CD4-positive, alpha-beta T cell (primary cell): ENCODE measurements around the gene FNDC7. TPM values are rescaled to one million over a fixed set of nuclear protein-coding genes. Genes with fewer than 3 reads are reported as not detected.
A peak's percentile ranks its signal among the peaks of the same experiment; 100 is the strongest.

Experiments used
- ATAC-seq: fragments of 200-7000 bp; cut with Tn5 transposase; one replicate; pipeline ENCODE4 v1.10.0; 2022; ENCODE audit warnings: mild to moderate bottlenecking; ENCODE audit not compliant: poor library complexity
- CTCF ChIA-PET: fragments of 350-600 bp; sonication (Branson Sonifier 250); formaldehyde crosslinking; loops from one replicate; lab custom pipeline; 2021; ENCODE audit warnings: antibody characterized with exemption, inconsistent platforms; lab: Charles Lee
- POLR2A ChIA-PET: fragments of 350-600 bp; sonication (Branson Sonifier 250); formaldehyde crosslinking; loops from one replicate; lab custom pipeline; 2021; ENCODE audit warnings: antibody characterized with exemption, inconsistent platforms; lab: Charles Lee
- DNase-seq, 14 experiments: peaks; one replicate each; pipeline ENCODE4 v3.0.0-alpha.2; 2013 to 2020; ENCODE audit warnings: mixed read lengths in 2 of 14
- H3K27ac ChIP-seq, 2 donors: one replicate each; pipeline versions ENCODE4 v1.5.1 to v1.7.0; 2013; ENCODE audit warnings: low read length in 2 of 2, low read depth in 1 of 2, mild to moderate bottlenecking in 1 of 2
- H3K27me3 ChIP-seq, 2 experiments: 1 replicate in 1 of 2; 2 replicates in 1 of 2; pipeline versions ENCODE4 v1.6.1 to v1.7.0; 2013; ENCODE audit warnings: low read length in 2 of 2, control low read depth in 1 of 2, mild to moderate bottlenecking in 1 of 2, moderate library complexity in 1 of 2; ENCODE audit not compliant: insufficient read depth in 2 of 2, control insufficient read depth in 1 of 2
- H3K36me3 ChIP-seq: one replicate; pipeline ENCODE4 v1.6.1; 2013; ENCODE audit warnings: low read length, control low read depth; ENCODE audit not compliant: insufficient read depth
- H3K4me1 ChIP-seq: one replicate; pipeline ENCODE4 v1.6.1; 2013; ENCODE audit warnings: low read length, control low read depth; ENCODE audit not compliant: insufficient read depth
- H3K4me3 ChIP-seq: one replicate; pipeline ENCODE4 v1.5.1; 2013; ENCODE audit warnings: mild to moderate bottlenecking, low read length, moderate library complexity
- H3K9me3 ChIP-seq, 2 experiments: 1 replicate in 1 of 2; 2 replicates in 1 of 2; pipeline versions ENCODE4 v1.6.1 to v1.7.0; 2013; ENCODE audit warnings: low read length in 2 of 2, mild to moderate bottlenecking in 2 of 2, control low read depth in 1 of 2, moderate library complexity in 1 of 2; ENCODE audit not compliant: control insufficient read depth in 1 of 2, insufficient read depth in 1 of 2
- H3K27ac Mint-ChIP-seq: one replicate; pipeline ENCODE4 v1.8.0; 2020; ENCODE audit warnings: mixed read lengths
- H3K27me3 Mint-ChIP-seq: one replicate; pipeline ENCODE4 v1.8.0; 2021; ENCODE audit warnings: mixed read lengths
- H3K36me3 Mint-ChIP-seq: one replicate; pipeline ENCODE4 v1.8.0; 2021; ENCODE audit warnings: low read depth, mixed read lengths
- H3K4me1 Mint-ChIP-seq: one replicate; pipeline ENCODE4 v1.8.0; 2021; ENCODE audit warnings: low read depth, mixed read lengths
- H3K4me3 Mint-ChIP-seq: one replicate; pipeline ENCODE4 v1.8.0; 2020; ENCODE audit warnings: mild to moderate bottlenecking, mixed read lengths
- H3K9me3 Mint-ChIP-seq: one replicate; pipeline ENCODE4 v1.8.0; 2020; ENCODE audit warnings: mixed read lengths
- CTCF ChIP-seq: fragments of 200-600 bp; IDR thresholded peaks from one replicate; pipeline ENCODE4 v1.8.0; 2022; ENCODE audit warnings: antibody characterized with exemption, mild to moderate bottlenecking
- intact Hi-C, 2 experiments: fragments of 100-400 bp; cut with DNase I in 1 of 2; cut with micrococcal nuclease in 1 of 2; formaldehyde crosslinking; loops; one replicate each; pipeline versions ENCODE4 v1.15.1 to v1.9.0; 2023 to 2025; cut with DNase I, micrococcal nuclease
- total RNA-seq, 174 experiments: library from RNA in 2 of 174; stranded (reverse) in 2 of 174; gene quantifications; one replicate each; pipeline ENCODE4 v1.2.3 and lab custom pipeline; 2021 to 2026

The FNDC7 gene
- total RNA-seq, 2 experiments from 2014 or later: 0.19 to 0.42 TPM

GRCh38 chr1:108750476-108751181 lies 37.9 kb downstream of the FNDC7 start:
- no peak overlapping the region for H3K27ac ChIP-seq
- no peak overlapping the region for H3K4me3 ChIP-seq
- peaks cover 62% of the 10 kb centered on the region for H3K4me1 Mint-ChIP-seq
- H3K36me3 ChIP-seq: peaks cover 42% of the 10 kb centered on the region
- peak overlapping the region; percentile 12 for H3K4me3 Mint-ChIP-seq
- intact Hi-C loops: no loop called here
- DNase-seq: no peak
- H3K27ac Mint-ChIP-seq: no peak overlapping the region
- CTCF ChIA-PET: interaction anchor here (0.6 kb wide), 1 partner anchor 15 kb away, joined by 3 read pairs; no protein-coding TSS in a partner anchor
- POLR2A ChIA-PET: no interaction called here
- no peaks in the 10 kb centered on the region for H3K27me3 ChIP-seq
- TF ChIP-seq CTCF: no peak
- H3K9me3 ChIP-seq: no peaks in the 10 kb centered on the region
- H3K4me1 ChIP-seq: peaks cover 14% of the 10 kb centered on the region
- no peaks in the 10 kb centered on the region for H3K27me3 Mint-ChIP-seq
- ATAC-seq: no peak
- H3K9me3 Mint-ChIP-seq: no peaks in the 10 kb centered on the region
- peaks cover 61% of the 10 kb centered on the region for H3K36me3 Mint-ChIP-seq

- Mint-ChIP-seq H3K36me3 (peaks cover 63% of the 10 kb centered on the region), H3K27me3 (no peaks in the 10 kb centered on the region), H3K4me3 (no peak overlapping the region), H3K9me3 (no peaks in the 10 kb centered on the region), H3K27ac (no peak overlapping the region), H3K4me1 (peaks cover 44% of the 10 kb centered on the region)
- POLR2A ChIA-PET: interaction anchor here (4.9 kb wide), 1 partner anchor 61 kb away, joined by 21 read pairs; the partner anchor contains the start of gene PRPF38B
- no peak for DNase-seq
- no peak overlapping the region for H3K27ac ChIP-seq
- intact Hi-C loops: no loop called here
- CTCF ChIA-PET: no interaction called here
- no peak for ATAC-seq
- H3K4me3 ChIP-seq: no peak overlapping the region
- no peaks in the 10 kb centered on the region for H3K27me3 ChIP-seq
- H3K36me3 ChIP-seq: peaks cover 63% of the 10 kb centered on the region
- peaks cover 3% of the 10 kb centered on the region for H3K4me1 ChIP-seq
- TF ChIP-seq CTCF: no peak
- no peaks in the 10 kb centered on the region for H3K9me3 ChIP-seq
Measured at GRCh38 chr1:108753363-108753762, 40.7 kb downstream of the FNDC7 start.

GRCh38 chr1:108758796-108759195 lies 46.1 kb downstream of the FNDC7 start:
- POLR2A ChIA-PET: no interaction called here
- ATAC-seq (no peak), DNase-seq (no peak)
- no peaks in the 10 kb centered on the region for H3K9me3 Mint-ChIP-seq
- CTCF ChIA-PET: no interaction called here
- H3K36me3 ChIP-seq: peaks cover 71% of the 10 kb centered on the region
- no peak overlapping the region for H3K4me3 Mint-ChIP-seq
- peaks cover 10% of the 10 kb centered on the region for H3K4me1 Mint-ChIP-seq
- no peaks in the 10 kb centered on the region for H3K4me1 ChIP-seq
- no peaks in the 10 kb centered on the region for H3K9me3 ChIP-seq
- peaks cover 84% of the 10 kb centered on the region for H3K36me3 Mint-ChIP-seq
- H3K4me3 ChIP-seq: no peak overlapping the region
- no peaks in the 10 kb centered on the region for H3K27me3 Mint-ChIP-seq
- intact Hi-C loops: no loop called here
- TF ChIP-seq CTCF: no peak
- no peaks in the 10 kb centered on the region for H3K27me3 ChIP-seq
- no peak overlapping the region for H3K27ac ChIP-seq
- no peak overlapping the region for H3K27ac Mint-ChIP-seq
